Liver (tissue), 10 donors: ENCODE data around the gene CACNB4. TPM values are rescaled to one million over a fixed set of nuclear protein-coding genes. Genes with fewer than 3 reads are reported as not detected.

Source experiments
- DNase-seq: peaks from one replicate; pipeline ENCODE4 v3.0.0-alpha.2; 2017; ENCODE audit warnings: low spot score
- H3K27ac ChIP-seq, 2 donors: one replicate each; pipeline ENCODE4 v1.7.0; 2013; ENCODE audit warnings: inconsistent platforms in 2 of 2, low read length in 2 of 2, control low read depth in 1 of 2, low read depth in 1 of 2, mild to moderate bottlenecking in 1 of 2
- H3K27me3 ChIP-seq, 4 donors: one replicate each; pipeline versions ENCODE4 v1.6.1 to v1.7.0; 2013; ENCODE audit warnings: low read length in 3 of 4, inconsistent platforms in 1 of 4, mild to moderate bottlenecking in 1 of 4, moderate library complexity in 1 of 4; ENCODE audit not compliant: control insufficient read depth in 4 of 4, insufficient read depth in 4 of 4
- H3K36me3 ChIP-seq, 4 donors: one replicate each; pipeline versions ENCODE4 v1.6.1 to v1.7.0; 2013; ENCODE audit warnings: low read length in 3 of 4, mild to moderate bottlenecking in 3 of 4, low read depth in 1 of 4, moderate library complexity in 1 of 4; ENCODE audit not compliant: control insufficient read depth in 4 of 4, insufficient read depth in 3 of 4
- H3K4me1 ChIP-seq, 4 donors: one replicate each; pipeline versions ENCODE4 v1.6.1 to v1.7.0; 2013; ENCODE audit warnings: low read length in 3 of 4, mild to moderate bottlenecking in 3 of 4, moderate library complexity in 1 of 4; ENCODE audit not compliant: control insufficient read depth in 4 of 4, insufficient read depth in 4 of 4
- H3K4me3 ChIP-seq, 3 donors: one replicate each; pipeline versions ENCODE4 v1.6.1 to v1.7.0; 2013; ENCODE audit warnings: low read length in 3 of 3, control low read depth in 1 of 3, low read depth in 1 of 3, mild to moderate bottlenecking in 1 of 3
- H3K9ac ChIP-seq, 2 donors: one replicate each; pipeline ENCODE4 v1.7.0; 2013; ENCODE audit warnings: low read length in 2 of 2, mild to moderate bottlenecking in 2 of 2, moderate library complexity in 2 of 2, control low read depth in 1 of 2, low read depth in 1 of 2
- H3K9me3 ChIP-seq, 4 donors: one replicate each; pipeline versions ENCODE4 v1.6.1 to v1.7.0; 2013; ENCODE audit warnings: low read length in 3 of 4; ENCODE audit not compliant: control insufficient read depth in 4 of 4
- EGR1 ChIP-seq, 2 donors: IDR thresholded peaks; 2 replicates each; pipeline ENCODE4 v1.6.1; 2016 to 2018; ENCODE audit warnings: antibody characterized with exemption in 2 of 2, low read depth in 2 of 2
- FOXA2 ChIP-seq: IDR thresholded peaks from 2 replicates; pipeline ENCODE4 v1.6.1; 2016; ENCODE audit warnings: antibody characterized with exemption
- GABPA ChIP-seq, 2 donors: IDR thresholded peaks in 1 of 2; conservative IDR thresholded peaks in 1 of 2; 2 replicates each; pipeline ENCODE4 v1.6.1; 2016; ENCODE audit warnings: antibody characterized with exemption in 2 of 2, mild to moderate bottlenecking in 1 of 2, moderate library complexity in 1 of 2
- MAX ChIP-seq: IDR thresholded peaks from 2 replicates; pipeline ENCODE4 v1.6.1; 2016; ENCODE audit warnings: antibody characterized with exemption
- RAD21 ChIP-seq, 2 donors: IDR thresholded peaks; 2 replicates each; pipeline ENCODE4 v1.6.1; 2016; ENCODE audit warnings: antibody characterized with exemption in 2 of 2, mild to moderate bottlenecking in 2 of 2
- TAF1 ChIP-seq: conservative IDR thresholded peaks from 2 replicates; pipeline ENCODE4 v1.6.1; 2016; ENCODE audit warnings: antibody characterized with exemption, mild to moderate bottlenecking
- YY1 ChIP-seq: IDR thresholded peaks from 2 replicates; pipeline ENCODE4 v1.6.1; 2016; ENCODE audit warnings: antibody characterized with exemption, mild to moderate bottlenecking
- ZBTB33 ChIP-seq: IDR thresholded peaks from 2 replicates; pipeline ENCODE4 v1.6.1; 2016; ENCODE audit warnings: antibody characterized with exemption
- WGBS: extraction: QIAGEN DNeasy Blood & Tissue Kit; methylation state at CpG from one replicate; pipeline ENCODE4 v1.1.7; 2013; 5-methylcytosine and 5-hydroxymethylcytosine counted together
- polyA plus RNA-seq, 2 donors: library from polyadenylated mRNA; stranded (reverse) in 1 of 2; unstranded in 1 of 2; fragments of 200-250 nt in 1 of 2; fragments of >200 nt in 1 of 2; fragmentation: Nextera tagmentation in 1 of 2; extraction: Ambion mirVana in 1 of 2; gene quantifications; one replicate each; pipeline versions ENCODE4 v1.2.1 to v1.2.3, GENCODE V29; 2013 to 2015
- small RNA-seq: library from RNA; depleted of rRNA; stranded (forward); fragments of <200 nt; gene quantifications from one replicate; pipeline ENCODE3, GENCODE V24; 2014
- total RNA-seq, 2 donors: library from RNA; depleted of rRNA; stranded (reverse); fragments of >200 nt; gene quantifications; one replicate each; pipeline ENCODE4 v1.2.3, GENCODE V29; 2014
- TF ChIP-seq, protein P1 (sequence below): fragments of 150-350 bp; IDR thresholded peaks from 2 replicates; pipeline ENCODE4 v1.5.1; 2017; ENCODE audit warnings: improper control_type of control experiment, low read depth, low read length; ENCODE audit not compliant: missing input control
- donor health status: healthy.
- donor health status: healthy.
- donor health status: healthy.
- donor health status: healthy.
- donor health status: healthy.

CACNB4 gene
- total and polyA plus RNA-seq, 4 donors: 0.02 to 0.50 (median 0.21) TPM

DNA sequence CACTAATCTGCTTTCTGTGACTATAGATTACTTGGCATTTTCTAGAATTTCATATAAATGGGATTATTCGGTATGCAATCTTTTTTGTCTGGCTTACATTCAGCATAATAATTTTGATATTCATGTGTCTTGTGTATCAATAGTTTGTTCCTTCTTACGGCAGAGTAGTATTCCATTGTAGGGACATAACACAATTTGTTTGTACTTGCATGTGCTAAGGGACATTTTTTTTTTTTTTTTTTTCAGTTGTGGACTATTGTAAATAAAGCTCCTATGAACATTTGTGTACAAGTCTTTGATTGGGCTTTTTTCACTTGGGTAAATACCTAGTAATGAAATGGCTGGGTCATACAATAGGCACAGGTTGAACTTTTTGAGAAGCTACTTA, 315.7 kb downstream of the CACNB4 start:
- WGBS: 99% methylated on average over 2 of the region's 2 CpGs
- no peak for DNase-seq
- Histone ChIP-seq H3K36me3 (peaks cover 0 to 9% (median 5%) of the 10 kb centered on the region in 4 donors), H3K4me3 (no peak overlapping the region), H3K9me3 (peaks cover 0 to 2% (median 0%) of the 10 kb centered on the region in 4 donors), H3K9ac (no peak overlapping the region), H3K27me3 (no peaks in the 10 kb centered on the region), H3K27ac (no peak overlapping the region), H3K4me1 (no peaks in the 10 kb centered on the region)
- no peak for TF ChIP-seq RAD21 (IDR thresholded peaks at IDR 0.05)
- no peak for TF ChIP-seq ZBTB33
- TF ChIP-seq MAX: no peak
- no peak for TF ChIP-seq FOXA2
- TF ChIP-seq, protein P1, sequence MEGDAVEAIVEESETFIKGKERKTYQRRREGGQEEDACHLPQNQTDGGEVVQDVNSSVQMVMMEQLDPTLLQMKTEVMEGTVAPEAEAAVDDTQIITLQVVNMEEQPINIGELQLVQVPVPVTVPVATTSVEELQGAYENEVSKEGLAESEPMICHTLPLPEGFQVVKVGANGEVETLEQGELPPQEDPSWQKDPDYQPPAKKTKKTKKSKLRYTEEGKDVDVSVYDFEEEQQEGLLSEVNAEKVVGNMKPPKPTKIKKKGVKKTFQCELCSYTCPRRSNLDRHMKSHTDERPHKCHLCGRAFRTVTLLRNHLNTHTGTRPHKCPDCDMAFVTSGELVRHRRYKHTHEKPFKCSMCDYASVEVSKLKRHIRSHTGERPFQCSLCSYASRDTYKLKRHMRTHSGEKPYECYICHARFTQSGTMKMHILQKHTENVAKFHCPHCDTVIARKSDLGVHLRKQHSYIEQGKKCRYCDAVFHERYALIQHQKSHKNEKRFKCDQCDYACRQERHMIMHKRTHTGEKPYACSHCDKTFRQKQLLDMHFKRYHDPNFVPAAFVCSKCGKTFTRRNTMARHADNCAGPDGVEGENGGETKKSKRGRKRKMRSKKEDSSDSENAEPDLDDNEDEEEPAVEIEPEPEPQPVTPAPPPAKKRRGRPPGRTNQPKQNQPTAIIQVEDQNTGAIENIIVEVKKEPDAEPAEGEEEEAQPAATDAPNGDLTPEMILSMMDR: no peak
- TF ChIP-seq TAF1: no peak
- TF ChIP-seq GABPA (IDR thresholded peaks at IDR 0.05 in 1 of 2, conservative IDR thresholded peaks at IDR 0.05 in 1 of 2): no peak
- no peak for TF ChIP-seq EGR1 (IDR thresholded peaks at IDR 0.05; ENCODE audit: low read depth in 2 of 2)
- TF ChIP-seq YY1: no peak

Small RNA genes lying within 50 kb of the gene (small RNA-seq; reads per million reads assigned to genes)
- gene RPL30P2: not detected

Other genes with a start within 250 kb of the CACNB4 start
- gene STAM2, start 76.7 kb upstream of the CACNB4 start, total RNA-seq: 10 to 100 TPM; 10.3 to 18.0 TPM
- 1 to 10 TPM; 4.0 TPM for gene STAM2, start 76.7 kb upstream of the CACNB4 start, polyA plus RNA-seq
- gene FMNL2, start 236.1 kb upstream of the CACNB4 start, total RNA-seq: 1 to 10 TPM; 7.7 to 9.3 TPM
- gene FMNL2, start 236.1 kb upstream of the CACNB4 start, polyA plus RNA-seq: 1 to 10 TPM; 1.5 to 2.5 TPM